Endodermal cell (in vitro differentiated cells): ENCODE measurements around the gene PLXNA2. TPM values are rescaled to one million over a fixed set of nuclear protein-coding genes. Genes with fewer than 3 reads are reported as not detected.

ENCODE experiments used
- DNase-seq: peaks from one replicate; pipeline ENCODE4 v3.0.0-alpha.2; 2017
- H3K27ac ChIP-seq: 2 replicates; pipeline ENCODE4 v1.5.1; 2013; ENCODE audit warnings: mild to moderate bottlenecking, low read depth, low read length, moderate library complexity
- H3K27me3 ChIP-seq: 2 replicates; pipeline ENCODE4 v1.6.1; 2013; ENCODE audit warnings: mild to moderate bottlenecking, low read length, moderate library complexity; ENCODE audit not compliant: insufficient read depth, control insufficient read depth, poor library complexity, severe bottlenecking
- H3K36me3 ChIP-seq: 2 replicates; pipeline ENCODE4 v1.7.0; 2013; ENCODE audit warnings: mild to moderate bottlenecking, low read length, moderate library complexity; ENCODE audit not compliant: control insufficient read depth, insufficient read depth
- H3K4me1 ChIP-seq: one replicate; pipeline ENCODE4 v1.7.0; 2013; ENCODE audit warnings: low read length; ENCODE audit not compliant: control insufficient read depth, insufficient read depth
- H3K4me3 ChIP-seq: 2 replicates; pipeline ENCODE4 v1.5.1; 2013; ENCODE audit warnings: mild to moderate bottlenecking, low read length, moderate library complexity
- H3K9ac ChIP-seq: 2 replicates; pipeline ENCODE4 v1.6.1; 2013; ENCODE audit warnings: mild to moderate bottlenecking, low read length, moderate library complexity; ENCODE audit not compliant: poor library complexity, severe bottlenecking; ENCODE audit errors: extremely low read depth
- H3K9me3 ChIP-seq: 2 replicates; pipeline ENCODE4 v1.6.1; 2013; ENCODE audit warnings: mild to moderate bottlenecking, low read length, moderate library complexity; ENCODE audit not compliant: control insufficient read depth
- H3K27ac Mint-ChIP-seq: 2 replicates; pipeline ENCODE4 v1.8.0; 2020; ENCODE audit warnings: mixed read lengths
- H3K27me3 Mint-ChIP-seq: 2 replicates; pipeline ENCODE4 v1.8.0; 2021; ENCODE audit warnings: mild to moderate bottlenecking, mixed read lengths; ENCODE audit not compliant: insufficient read depth
- H3K36me3 Mint-ChIP-seq: 2 replicates; pipeline ENCODE4 v1.8.0; 2020; ENCODE audit warnings: low read depth, mixed read lengths
- H3K4me1 Mint-ChIP-seq: 2 replicates; pipeline ENCODE4 v1.8.0; 2020; ENCODE audit warnings: mixed read lengths
- H3K4me3 Mint-ChIP-seq: 2 replicates; pipeline ENCODE4 v1.8.0; 2020; ENCODE audit warnings: mild to moderate bottlenecking, moderate library complexity, mixed read lengths
- H3K9me3 Mint-ChIP-seq: 2 replicates; pipeline ENCODE4 v1.8.0; 2020; ENCODE audit warnings: mild to moderate bottlenecking, mixed read lengths
- CTCF ChIP-seq: fragments of 200-600 bp; sonication (generic); conservative IDR thresholded peaks from 2 replicates; pipeline ENCODE4 v1.5.0; 2021; ENCODE audit warnings: antibody characterized with exemption, mild to moderate bottlenecking
- WGBS, 2 experiments: methylation state at CpG; one replicate each; pipeline versions ENCODE4 v1.1.5 to v1.1.7; 2013; ENCODE audit warnings: missing lambda C conversion rate in 2 of 2, mixed read lengths in 1 of 2; ENCODE audit not compliant: insufficient coverage in 1 of 2, insufficient read length in 1 of 2; 5-methylcytosine and 5-hydroxymethylcytosine counted together
- total RNA-seq, 2 donors: library from RNA; stranded (reverse); fragmentation: NEBNext Ultra II Directional in 1 of 2; extraction: Animal tissue kit (Norgen Biotek cat#: 25700) in 1 of 2; gene quantifications; 2 replicates in 1 of 2; 3 replicates in 1 of 2; pipeline ENCODE4 v1.2.1, GENCODE V29; 2021

Gene PLXNA2
- total RNA-seq, 2 donors from 2014 or later, result 61.2 to 86.1 TPM

GRCh38 chr1:208273386-208274017 is 29.3 kb upstream of the PLXNA2 start:
- TF ChIP-seq CTCF, result no peak
- Histone ChIP-seq H3K9ac (no peak overlapping the region), H3K27me3 (no peaks in the 10 kb centered on the region), H3K36me3 (no peaks in the 10 kb centered on the region), H3K9me3 (no peaks in the 10 kb centered on the region), H3K4me1 (peaks cover 43% of the 10 kb centered on the region), H3K4me3 (no peak overlapping the region), H3K27ac (no peak overlapping the region)
- no peaks in the 10 kb centered on the region for H3K27me3 Mint-ChIP-seq
- H3K27ac Mint-ChIP-seq, result no peak overlapping the region
- H3K9me3 Mint-ChIP-seq, result no peaks in the 10 kb centered on the region
- WGBS, 2 experiments, result 95 to 96% methylated on average over 6 of the region's 6 CpGs
- H3K36me3 Mint-ChIP-seq, result no peaks in the 10 kb centered on the region
- H3K4me3 Mint-ChIP-seq, result no peak overlapping the region
- peaks cover 60% of the 10 kb centered on the region for H3K4me1 Mint-ChIP-seq
- peak; percentile 35 for DNase-seq

GRCh38 chr1:208272713-208273112 is 28.5 kb upstream of the PLXNA2 start:
- Histone ChIP-seq H3K36me3 (no peaks in the 10 kb centered on the region), H3K27me3 (no peaks in the 10 kb centered on the region), H3K27ac (no peak overlapping the region), H3K4me3 (no peak overlapping the region), H3K9me3 (no peaks in the 10 kb centered on the region), H3K9ac (peak overlapping the region; percentile 50), H3K4me1 (peaks cover 42% of the 10 kb centered on the region)
- Mint-ChIP-seq H3K27ac (no peak overlapping the region), H3K4me1 (peaks cover 59% of the 10 kb centered on the region), H3K36me3 (no peaks in the 10 kb centered on the region), H3K4me3 (no peak overlapping the region), H3K9me3 (no peaks in the 10 kb centered on the region), H3K27me3 (no peaks in the 10 kb centered on the region)
- no peak for TF ChIP-seq CTCF
- peak; percentile 44 for DNase-seq
- 57 to 60% methylated on average over 1 of the region's 1 CpG for WGBS, 2 experiments

- no peak overlapping the region for H3K4me3 ChIP-seq
- H3K4me1 ChIP-seq, result peaks cover 42% of the 10 kb centered on the region
- peak; percentile 65 for DNase-seq
- no peaks in the 10 kb centered on the region for H3K27me3 ChIP-seq
- H3K9ac ChIP-seq, result peak overlapping the region; percentile 50
- peak overlapping the region; percentile 72 for H3K27ac Mint-ChIP-seq
- H3K36me3 Mint-ChIP-seq, result no peaks in the 10 kb centered on the region
- no peaks in the 10 kb centered on the region for H3K9me3 Mint-ChIP-seq
- H3K4me3 Mint-ChIP-seq, result no peak overlapping the region
- WGBS, 2 experiments, result 78% methylated on average over 2 of the region's 2 CpGs; no CpG with 5 or more reads in 1 of the 2 experiments
- H3K4me1 Mint-ChIP-seq, result peaks cover 57% of the 10 kb centered on the region
- no peaks in the 10 kb centered on the region for H3K27me3 Mint-ChIP-seq
- H3K27ac ChIP-seq, result no peak overlapping the region
- no peak for TF ChIP-seq CTCF
- no peaks in the 10 kb centered on the region for H3K9me3 ChIP-seq
- H3K36me3 ChIP-seq, result no peaks in the 10 kb centered on the region
Measured at GRCh38 chr1:208272311-208272710, 28.1 kb upstream of the PLXNA2 start.
